H1 (cell line): Measurements from ENCODE around the gene RIMBP2. TPM values are rescaled to one million over a fixed set of nuclear protein-coding genes. Genes with fewer than 3 reads are reported as not detected.

Experiments
- CTCF ChIA-PET: fragments of 300-600 bp; sonication (Branson Sonifier 250); formaldehyde crosslinking; loops from one replicate; lab custom pipeline; 2021; ENCODE audit not compliant: partially characterized antibody; lab: Charles Lee
- POLR2A ChIA-PET: fragments of 300-600 bp; sonication (Branson Sonifier 250); formaldehyde crosslinking; loops from one replicate; lab custom pipeline; 2021; ENCODE audit warnings: inconsistent platforms; ENCODE audit not compliant: partially characterized antibody; lab: Charles Lee
- DNase-seq, 2 experiments: peaks; one replicate each; pipeline versions ENCODE4 v3.0.0 to v3.0.0-alpha.2; 2010 to 2022; ENCODE audit warnings: low spot score in 2 of 2, low read depth in 1 of 2, mixed read lengths in 1 of 2
- FAIRE-seq: peaks from 2 replicates; lab custom pipeline; 2011; peaks lifted over from hg19 to GRCh38; lab: Jason Lieb, UNC
- H2AFZ ChIP-seq: 2 replicates; pipeline ENCODE4 v1.8.1; 2012; ENCODE audit warnings: low read length, inconsistent platforms
- H2AK5ac ChIP-seq: 2 replicates; pipeline ENCODE4 v1.6.1; 2013; ENCODE audit warnings: low read depth, low read length
- H2BK120ac ChIP-seq: replicated peaks from 2 replicates; pipeline ENCODE3; 2013; ENCODE audit warnings: low read depth, low read length, inconsistent platforms
- H2BK12ac ChIP-seq: 2 replicates; pipeline ENCODE4 v1.6.1; 2013; ENCODE audit warnings: low read depth, low read length
- H2BK15ac ChIP-seq: 2 replicates; pipeline ENCODE4 v1.6.1; 2013; ENCODE audit warnings: low read length
- H2BK20ac ChIP-seq: 2 replicates; pipeline ENCODE4 v1.6.1; 2013; ENCODE audit warnings: low read length
- H2BK5ac ChIP-seq: 2 replicates; pipeline ENCODE4 v1.6.1; 2013; ENCODE audit warnings: low read depth, low read length
- H3K14ac ChIP-seq: 2 replicates; pipeline ENCODE4 v1.6.1; 2013; ENCODE audit warnings: inconsistent platforms; ENCODE audit not compliant: insufficient read length
- H3K18ac ChIP-seq: 2 replicates; pipeline ENCODE4 v1.6.1; 2013; ENCODE audit warnings: low read length; ENCODE audit errors: extremely low read depth
- H3K23ac ChIP-seq: 2 replicates; pipeline ENCODE4 v1.6.1; 2013; ENCODE audit warnings: inconsistent platforms; ENCODE audit not compliant: insufficient read length
- H3K23me2 ChIP-seq: 2 replicates; pipeline ENCODE4 v1.6.1; 2013; ENCODE audit warnings: low read depth, low read length
- H3K27ac ChIP-seq: 2 replicates; pipeline ENCODE4 v1.6.1; 2011; ENCODE audit warnings: low read depth, low read length, inconsistent platforms
- H3K27me3 ChIP-seq, 4 experiments: replicated peaks in 1 of 4; 1 replicate in 1 of 4; 2 replicates in 3 of 4; pipeline versions ENCODE4 v1.6.1 to v1.8.1; 2011 to 2013; ENCODE audit warnings: low read length in 3 of 4, mild to moderate bottlenecking in 3 of 4, inconsistent platforms in 2 of 4, mixed read lengths in 2 of 4, moderate library complexity in 1 of 4; ENCODE audit not compliant: control insufficient read depth in 3 of 4, insufficient read depth in 3 of 4; ENCODE audit errors: extremely low read depth in 1 of 4
- H3K36me3 ChIP-seq, 4 experiments: 2 replicates each; pipeline versions ENCODE4 v1.6.1 to v1.8.1; 2011 to 2013; ENCODE audit warnings: mild to moderate bottlenecking in 4 of 4, low read length in 3 of 4, moderate library complexity in 2 of 4, control low read depth in 1 of 4, inconsistent platforms in 1 of 4; ENCODE audit not compliant: insufficient read depth in 4 of 4, control insufficient read depth in 2 of 4
- H3K4ac ChIP-seq: replicated peaks from 2 replicates; pipeline ENCODE3; 2013; ENCODE audit warnings: low read length, low read depth, mixed read lengths, inconsistent platforms; ENCODE audit not compliant: insufficient read length
- H3K4me1 ChIP-seq, 4 experiments: replicated peaks in 1 of 4; 1 replicate in 1 of 4; 2 replicates in 3 of 4; pipeline versions ENCODE4 v1.6.1 to v1.8.1; 2011 to 2013; ENCODE audit warnings: low read length in 3 of 4, inconsistent platforms in 2 of 4, mixed read lengths in 1 of 4; ENCODE audit not compliant: insufficient read depth in 4 of 4, control insufficient read depth in 3 of 4
- H3K4me2 ChIP-seq, 2 experiments: 2 replicates each; pipeline versions ENCODE4 v1.6.1 to v1.8.1; 2011 to 2013; ENCODE audit warnings: low read depth in 2 of 2, low read length in 2 of 2, control low read depth in 1 of 2, inconsistent platforms in 1 of 2, mild to moderate bottlenecking in 1 of 2; ENCODE audit not compliant: insufficient read depth in 1 of 2
- H3K4me3 ChIP-seq, 4 experiments: fragments of 200-600, 300-600 bp in 1 of 4; sonication (generic), shearing (Covaris generic), sonication (Bioruptor Twin) in 1 of 4; 2 replicates each; pipeline versions ENCODE4 v1.5.1 to v1.8.1; 2011 to 2016; ENCODE audit warnings: low read length in 4 of 4, low read depth in 3 of 4, control low read depth in 2 of 4, inconsistent platforms in 2 of 4, mild to moderate bottlenecking in 2 of 4, mixed read lengths in 1 of 4, moderate library complexity in 1 of 4; ENCODE audit not compliant: insufficient read depth in 2 of 4; ENCODE audit errors: extremely low read depth in 1 of 4
- H3K56ac ChIP-seq: replicated peaks from 2 replicates; pipeline ENCODE3; 2013; ENCODE audit warnings: low read depth, mild to moderate bottlenecking, mixed read lengths, low read length, inconsistent platforms; ENCODE audit not compliant: insufficient read length
- H3K79me1 ChIP-seq: 2 replicates; pipeline ENCODE4 v1.6.1; 2013; ENCODE audit warnings: low read depth, low read length, control low read depth
- H3K79me2 ChIP-seq, 2 experiments: 2 replicates each; pipeline versions ENCODE4 v1.6.1 to v1.8.1; 2012 to 2013; ENCODE audit warnings: low read length in 2 of 2, mild to moderate bottlenecking in 2 of 2, inconsistent platforms in 1 of 2; ENCODE audit not compliant: insufficient read depth in 2 of 2, control insufficient read depth in 1 of 2
- H3K9ac ChIP-seq, 4 experiments: replicated peaks in 1 of 4; 1 replicate in 1 of 4; 2 replicates in 3 of 4; pipeline versions ENCODE4 v1.6.1 to v1.8.1; 2011 to 2013; ENCODE audit warnings: low read depth in 3 of 4, low read length in 3 of 4, control low read depth in 2 of 4, mild to moderate bottlenecking in 2 of 4, moderate library complexity in 2 of 4, inconsistent platforms in 1 of 4; ENCODE audit errors: extremely low read depth in 1 of 4
- H3K9me3 ChIP-seq, 2 experiments: 2 replicates each; pipeline versions ENCODE4 v1.6.1 to v1.8.1; 2012 to 2013; ENCODE audit warnings: mild to moderate bottlenecking in 2 of 2, moderate library complexity in 2 of 2, control low read depth in 1 of 2, inconsistent platforms in 1 of 2, low read depth in 1 of 2, low read length in 1 of 2, mixed read lengths in 1 of 2; ENCODE audit not compliant: insufficient read depth in 2 of 2
- H4K20me1 ChIP-seq, 2 experiments: replicated peaks in 1 of 2; 2 replicates each; pipeline versions ENCODE3 to v1.8.1; 2011 to 2013; ENCODE audit warnings: inconsistent platforms in 2 of 2, low read length in 2 of 2, mild to moderate bottlenecking in 1 of 2; ENCODE audit not compliant: insufficient read depth in 2 of 2, control insufficient read depth in 1 of 2
- H4K5ac ChIP-seq: 2 replicates; pipeline ENCODE4 v1.6.1; 2013; ENCODE audit warnings: low read length, low read depth, mixed read lengths, inconsistent platforms; ENCODE audit not compliant: insufficient read length
- H4K8ac ChIP-seq: 2 replicates; pipeline ENCODE4 v1.8.0; 2013; ENCODE audit warnings: mild to moderate bottlenecking, moderate library complexity, low read length, inconsistent platforms; ENCODE audit not compliant: insufficient read depth; ENCODE audit errors: extremely low read depth
- H4K91ac ChIP-seq: replicated peaks from 2 replicates; pipeline ENCODE3; 2013; ENCODE audit warnings: low read length, mixed read lengths, inconsistent platforms; ENCODE audit not compliant: insufficient read length
- ASH2L ChIP-seq: fragments of 200-600, 300-600 bp; sonication (generic); IDR thresholded peaks from one replicate; pipeline ENCODE4 v1.7.1; 2017; ENCODE audit warnings: low read length
- WGBS, 2 experiments: shearing (Covaris generic) in 1 of 2; methylation state at CpG; one replicate each; pipeline versions ENCODE4 v1.1.6 to v1.1.7; 2013 to 2015; ENCODE audit warnings: low lambda C conversion rate in 2 of 2, mixed read lengths in 2 of 2, inconsistent platforms in 1 of 2, low coverage in 1 of 2, missing lambda C conversion rate in 1 of 2; ENCODE audit not compliant: insufficient replicate concordance in 2 of 2, insufficient coverage in 1 of 2, insufficient read length in 1 of 2; ENCODE audit errors: extremely low coverage in 1 of 2, missing lambda C conversion rate in 1 of 2; 5-methylcytosine and 5-hydroxymethylcytosine counted together
- polyA plus RNA-seq, 7 experiments: library from polyadenylated mRNA; depleted of rRNA in 3 of 7; stranded (reverse) in 5 of 7; unstranded in 2 of 7; fragments of >200 nt in 5 of 7; fragments of 200-250 nt in 2 of 7; gene quantifications; 1 replicate in 5 of 7; 2 replicates in 1 of 7; 4 replicates in 1 of 7; pipeline versions ENCODE4 v1.2.1 to v1.2.3, GENCODE V29; 2011 to 2013; ENCODE audit warnings: missing spikeins in 2 of 7, mixed read lengths in 2 of 7
- total RNA-seq: library from RNA; stranded (reverse); fragmentation: NEBNext Ultra II Directional; extraction: Animal tissue kit (Norgen Biotek cat#: 25700); gene quantifications from 2 replicates; pipeline ENCODE4 v1.2.1, GENCODE V29; 2021

The RIMBP2 gene
- total and polyA plus RNA-seq, 2 of the 8 experiments (the other 6 are each of a cell fraction or from before 2014, with no cell fraction given): 0.18 to 0.65 TPM

DNA sequence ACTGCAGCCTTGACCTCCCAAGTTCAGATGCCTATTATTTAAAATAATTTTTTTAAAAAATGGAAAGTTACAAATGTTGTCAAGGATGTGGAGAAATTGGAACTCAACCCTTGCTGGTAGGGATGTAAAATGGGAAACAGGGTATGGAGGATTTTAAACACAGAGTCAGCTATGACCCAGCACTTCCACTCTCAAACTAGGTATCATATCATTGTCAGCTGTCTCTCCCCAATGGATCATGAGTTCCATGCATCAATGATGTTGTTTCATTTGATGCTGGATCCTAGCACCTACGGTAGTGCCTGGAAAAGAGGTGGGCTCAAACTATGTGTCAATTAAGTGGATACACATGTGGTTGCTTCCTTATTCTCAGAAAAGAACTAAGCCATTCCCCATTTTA is 150.9 kb downstream of the RIMBP2 start:
- DNase-seq: no peak
- H3K9ac ChIP-seq: no peak overlapping the region
- WGBS, 2 experiments: 95% methylated on average over 1 of the region's 1 CpG; no CpG with 5 or more reads in 1 of the 2 experiments
- no peaks in the 10 kb centered on the region for H3K79me1 ChIP-seq
- H3K4ac ChIP-seq: no peak overlapping the region
- H2BK12ac ChIP-seq: no peak overlapping the region
- H3K4me1 ChIP-seq: no peaks in the 10 kb centered on the region
- H2AK5ac ChIP-seq: no peak overlapping the region
- H3K4me2 ChIP-seq: no peak overlapping the region
- H3K9me3 ChIP-seq: peaks cover 16 to 17% of the 10 kb centered on the region in 2 experiments
- no peak overlapping the region for H3K23ac ChIP-seq
- no peak overlapping the region for H3K27ac ChIP-seq
- no peak overlapping the region for H4K8ac ChIP-seq
- H3K4me3 ChIP-seq: no peak overlapping the region
- POLR2A ChIA-PET: no interaction called here
- no peaks in the 10 kb centered on the region; a peak in 1 of 8 replicates for H3K36me3 ChIP-seq
- H2AFZ ChIP-seq: no peak overlapping the region
- CTCF ChIA-PET: no interaction called here
- no peak overlapping the region for H3K56ac ChIP-seq
- H2BK120ac ChIP-seq: no peak overlapping the region
- H3K27me3 ChIP-seq: no peaks in the 10 kb centered on the region
- no peak overlapping the region for H3K14ac ChIP-seq
- FAIRE-seq: no peak
- H2BK5ac ChIP-seq: no peak overlapping the region
- H2BK20ac ChIP-seq: no peak overlapping the region
- no peak for TF ChIP-seq ASH2L
- TF ChIP-seq, all 59 proteins: peak for 0
- no peak overlapping the region for H4K91ac ChIP-seq
- no peaks in the 10 kb centered on the region for H3K23me2 ChIP-seq
- no peak overlapping the region for H4K5ac ChIP-seq
- H3K79me2 ChIP-seq: no peaks in the 10 kb centered on the region
- no peak overlapping the region for H3K18ac ChIP-seq
- H2BK15ac ChIP-seq: no peak overlapping the region
- no peaks in the 10 kb centered on the region for H4K20me1 ChIP-seq
